Adrenal gland (tissue), 12 donors: ENCODE results near the gene MIF4GD. TPM values are rescaled to one million over a fixed set of nuclear protein-coding genes. Genes with fewer than 3 reads are reported as not detected.

Experiments
- DNase-seq, 7 donors: peaks; one replicate each; pipeline ENCODE4 v3.0.0-alpha.2; 2019 to 2020
- H3K27ac ChIP-seq, 5 donors: fragments of 200-600 bp; sonication (generic) in 4 of 5; 1 replicate in 3 of 5; 2 replicates in 2 of 5; pipeline versions ENCODE4 v1.5.1 to v1.8.0; 2016 to 2020; ENCODE audit warnings: mild to moderate bottlenecking in 1 of 5
- H3K27me3 ChIP-seq: fragments of 200-600 bp; 2 replicates; pipeline ENCODE4 v1.8.0; 2021
- H3K36me3 ChIP-seq, 2 donors: fragments of 200-600 bp; replicated peaks in 1 of 2; 1 replicate in 1 of 2; 2 replicates in 1 of 2; pipeline versions ENCODE4 v1.5.1 to v1.8.0; 2018 to 2022
- H3K4me1 ChIP-seq, 2 donors: fragments of 200-600 bp; replicated peaks in 1 of 2; 1 replicate in 1 of 2; 2 replicates in 1 of 2; pipeline versions ENCODE4 v1.5.1 to v1.8.0; 2018 to 2021
- H3K4me3 ChIP-seq, 4 donors: fragments of 200-600 bp; sonication (generic) in 3 of 4; one replicate each; pipeline ENCODE4 v1.5.1; 2016 to 2018
- H3K9me3 ChIP-seq, 3 donors: fragments of 200-600 bp; sonication (generic) in 1 of 3; replicated peaks in 1 of 3; 1 replicate in 2 of 3; 2 replicates in 1 of 3; pipeline versions ENCODE4 v1.5.1 to v1.8.0; 2016 to 2021
- POLR2A ChIP-seq, 2 donors: fragments of 450-650 bp; IDR thresholded peaks; one replicate each; pipeline ENCODE4 v1.6.1; 2017; ENCODE audit warnings: antibody characterized with exemption in 2 of 2, mild to moderate bottlenecking in 2 of 2, moderate library complexity in 1 of 2
- whole genome bisulfite sequencing, 4 donors: extraction: QIAGEN DNeasy Blood & Tissue Kit in 2 of 4; methylation state at CpG; one replicate each; pipeline versions ENCODE4 v1.1.5 to v1.1.7; 2013 to 2017; 5-methylcytosine and 5-hydroxymethylcytosine counted together
- intact Hi-C, 2 donors: fragments of 100-400 bp; cut with DNase I; formaldehyde crosslinking; loops; one replicate each; pipeline versions ENCODE4 v1.14.1 to v1.15.0; 2022 to 2023
- polyA plus RNA-seq, 3 donors: library from polyadenylated mRNA; stranded (reverse); fragments of 200-250 nt in 2 of 3; fragments of 350-450 nt in 1 of 3; fragmentation: Illumina TruSeq in 1 of 3; extraction: RNeasy Lipid Tissue Mini Kit (QIAGEN cat#74804) in 1 of 3; gene quantifications; one replicate each; pipeline ENCODE4 v1.2.3, GENCODE V29; 2013 to 2014
- total RNA-seq, 9 donors: library from RNA; depleted of rRNA in 4 of 9; stranded (reverse); fragments of >200 nt in 4 of 9; fragments of 120-200 nt in 1 of 9; fragmentation: NEBNext Ultra II Directional in 1 of 9; extraction: Animal tissue kit (Norgen Biotek cat#: 25700) in 1 of 9; gene quantifications; one replicate each; pipeline versions ENCODE4 v1.1.0 to v1.2.4, GENCODE V29; 2013 to 2023
- TF ChIP-seq, protein P1 (sequence below), 6 experiments: fragments of 450-650 bp in 4 of 6; fragments of 200-600 bp in 2 of 6; sonication (generic) in 1 of 6; IDR thresholded peaks; 1 replicate in 5 of 6; 2 replicates in 1 of 6; pipeline versions ENCODE4 v1.5.1 to v1.8.0; 2016 to 2021; ENCODE audit warnings: antibody characterized with exemption in 6 of 6, mild to moderate bottlenecking in 2 of 6, moderate library complexity in 1 of 6
- donor health status: healthy with polysubstance abuse.
- donor health status: Bipolar disorder and iron deficiency.
- donor health status: DM: yes; HTN: yes; CAD: no.
- donor health status: DM: no; HTN: no; CAD: no.
- donor health status: DM: no; HTN: no; CAD: no.
- donor health status: DM: yes; HTN: yes; CAD: no.

Gene MIF4GD
- total and polyA plus RNA-seq, 12 donors, result 9.2 to 53.0 (median 21.2) TPM

DNA sequence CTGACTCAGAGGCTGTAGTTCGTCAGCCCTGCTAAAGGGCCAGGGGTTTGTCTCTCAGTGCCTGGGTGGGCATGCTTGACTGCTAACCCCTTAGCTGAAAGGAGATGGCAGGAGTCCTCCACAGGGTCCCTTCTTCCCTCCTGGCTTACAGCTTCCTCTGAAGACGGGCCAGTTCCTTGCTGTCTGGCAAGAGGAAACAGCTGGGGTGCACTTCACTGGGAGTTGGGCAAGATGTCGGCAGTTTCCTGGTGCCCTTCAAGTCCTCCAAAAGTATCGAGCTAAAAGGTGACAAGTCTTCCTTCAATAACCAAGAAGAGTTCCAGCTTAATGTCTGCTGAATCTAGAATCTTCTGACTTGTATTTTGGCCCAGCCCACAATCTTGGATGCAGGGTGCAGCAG lies 42.2 kb downstream of the MIF4GD start:
- H3K27ac ChIP-seq, result peak overlapping the region in 3 of 5 donors; percentile 22 to 86 (median 26)

DNA sequence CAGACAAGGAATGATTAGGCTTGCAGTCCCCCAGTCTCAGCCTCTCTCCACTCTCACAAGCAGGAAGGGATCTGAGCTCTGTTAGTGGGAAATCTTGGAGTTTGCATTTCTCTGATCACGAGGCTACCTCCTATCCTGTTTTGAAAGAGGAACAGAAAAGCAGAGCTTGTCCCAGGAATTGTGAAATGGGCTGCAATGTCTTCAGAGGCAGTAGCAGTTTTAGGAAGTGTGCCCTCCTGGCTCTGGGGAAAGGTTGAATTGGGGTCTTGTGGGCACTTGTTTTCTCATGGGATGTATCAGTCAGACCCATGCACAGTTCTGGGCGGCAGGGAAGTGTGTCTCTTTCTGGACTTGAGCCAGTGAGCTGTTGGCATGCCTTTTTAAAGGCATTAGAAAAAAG lies 42.7 kb downstream of the MIF4GD start:
- H3K4me3 ChIP-seq, result no peak overlapping the region
- H3K9me3 ChIP-seq, result no peaks in the 10 kb centered on the region
- H3K27ac ChIP-seq, result peak overlapping the region in 3 of 5 donors; percentile 26 to 86 (median 26)
- intact Hi-C loops, result no loop called here
- no peaks in the 10 kb centered on the region for H3K4me1 ChIP-seq
- peak in 2 of 7 donors; percentile 61 to 63 for DNase-seq
- TF ChIP-seq, protein P1, sequence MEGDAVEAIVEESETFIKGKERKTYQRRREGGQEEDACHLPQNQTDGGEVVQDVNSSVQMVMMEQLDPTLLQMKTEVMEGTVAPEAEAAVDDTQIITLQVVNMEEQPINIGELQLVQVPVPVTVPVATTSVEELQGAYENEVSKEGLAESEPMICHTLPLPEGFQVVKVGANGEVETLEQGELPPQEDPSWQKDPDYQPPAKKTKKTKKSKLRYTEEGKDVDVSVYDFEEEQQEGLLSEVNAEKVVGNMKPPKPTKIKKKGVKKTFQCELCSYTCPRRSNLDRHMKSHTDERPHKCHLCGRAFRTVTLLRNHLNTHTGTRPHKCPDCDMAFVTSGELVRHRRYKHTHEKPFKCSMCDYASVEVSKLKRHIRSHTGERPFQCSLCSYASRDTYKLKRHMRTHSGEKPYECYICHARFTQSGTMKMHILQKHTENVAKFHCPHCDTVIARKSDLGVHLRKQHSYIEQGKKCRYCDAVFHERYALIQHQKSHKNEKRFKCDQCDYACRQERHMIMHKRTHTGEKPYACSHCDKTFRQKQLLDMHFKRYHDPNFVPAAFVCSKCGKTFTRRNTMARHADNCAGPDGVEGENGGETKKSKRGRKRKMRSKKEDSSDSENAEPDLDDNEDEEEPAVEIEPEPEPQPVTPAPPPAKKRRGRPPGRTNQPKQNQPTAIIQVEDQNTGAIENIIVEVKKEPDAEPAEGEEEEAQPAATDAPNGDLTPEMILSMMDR (IDR thresholded peaks at IDR 0.05), result no peak
- no peak for TF ChIP-seq POLR2A (IDR thresholded peaks at IDR 0.05)
- H3K27me3 ChIP-seq, result no peaks in the 10 kb centered on the region
- 56 to 74% (median 58%) methylated on average over 2 of the region's 2 CpGs for WGBS, 4 donors
- peaks cover 0 to 71% of the 10 kb centered on the region in 2 donors for H3K36me3 ChIP-seq

More for the DNA sequence above, 42.2 kb downstream of the MIF4GD start:
- Histone ChIP-seq H3K4me1 (no peaks in the 10 kb centered on the region), H3K36me3 (peaks cover 0 to 65% of the 10 kb centered on the region in 2 donors), H3K4me3 (no peak overlapping the region), H3K9me3 (no peaks in the 10 kb centered on the region), H3K27me3 (no peaks in the 10 kb centered on the region)
- WGBS, 4 donors, result 45 to 77% (median 74%) methylated on average over 2 to 4 of the region's 4 CpGs
- TF ChIP-seq, protein P1 (IDR thresholded peaks at IDR 0.05), result no peak
- peak in 2 of 7 donors; percentile 49 to 53 for DNase-seq
- intact Hi-C loops, result no loop called here

DNA sequence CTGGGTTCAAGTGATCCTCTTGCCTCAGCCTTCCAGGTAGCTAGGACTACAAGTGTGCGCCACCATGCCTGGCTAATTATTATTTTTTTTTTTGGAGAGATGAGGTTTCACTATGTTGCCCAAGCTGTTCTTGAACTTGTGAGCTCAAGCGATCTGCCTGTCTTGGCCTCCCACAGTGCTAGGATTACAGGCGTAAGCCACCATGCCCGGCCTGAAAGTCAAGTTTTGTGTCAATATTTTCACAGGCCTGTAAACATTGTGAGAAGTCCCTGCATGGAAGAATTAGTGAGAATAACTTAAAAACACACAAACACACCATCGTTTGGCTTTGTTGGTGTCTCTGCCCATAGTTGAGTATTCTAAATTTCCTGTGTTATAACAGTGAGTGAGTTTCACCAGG lies 43.3 kb downstream of the MIF4GD start:
- no peak for DNase-seq
- Histone ChIP-seq H3K27ac (peak overlapping the region in 2 of 5 donors; percentile 26 to 86), H3K9me3 (no peaks in the 10 kb centered on the region), H3K4me3 (no peak overlapping the region), H3K4me1 (no peaks in the 10 kb centered on the region), H3K36me3 (peaks cover 0 to 72% of the 10 kb centered on the region in 2 donors), H3K27me3 (no peaks in the 10 kb centered on the region)
- 83 to 94% (median 88%) methylated on average over 5 of the region's 5 CpGs for WGBS, 4 donors
- TF ChIP-seq, protein P1 (IDR thresholded peaks at IDR 0.05), result no peak
- TF ChIP-seq POLR2A (IDR thresholded peaks at IDR 0.05), result no peak
- intact Hi-C loops, result no loop called here

DNA sequence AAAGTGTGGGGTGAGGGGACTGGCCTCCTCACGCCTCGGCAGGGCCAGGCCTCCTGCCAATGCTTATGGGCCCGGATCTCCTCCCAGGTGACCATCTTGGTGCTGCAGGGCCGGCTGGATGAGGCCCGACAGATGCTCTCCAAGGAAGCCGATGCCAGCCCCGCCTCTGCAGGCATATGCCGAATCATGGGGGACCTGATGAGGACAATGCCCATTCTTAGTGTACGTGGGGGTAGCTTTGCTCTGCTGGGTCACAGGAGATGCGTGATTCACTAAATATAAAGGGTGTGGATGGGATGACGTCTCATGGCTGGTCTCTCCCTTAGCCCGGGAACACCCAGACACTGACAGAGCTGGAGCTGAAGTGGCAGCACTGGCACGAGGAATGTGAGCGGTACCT lies 46.0 kb downstream of the MIF4GD start:
- Histone ChIP-seq H3K27ac (no peak overlapping the region), H3K36me3 (peaks cover 0 to 49% of the 10 kb centered on the region in 2 donors), H3K9me3 (no peaks in the 10 kb centered on the region), H3K4me1 (no peaks in the 10 kb centered on the region), H3K27me3 (no peaks in the 10 kb centered on the region), H3K4me3 (no peak overlapping the region)
- no peak for DNase-seq
- intact Hi-C loops, result no loop called here
- WGBS, 4 donors, result 79 to 85% (median 82%) methylated on average over 11 to 14 of the region's 14 CpGs
- no peak for TF ChIP-seq POLR2A (IDR thresholded peaks at IDR 0.05)
- TF ChIP-seq, protein P1 (IDR thresholded peaks at IDR 0.05), result no peak
